Vagina (tissue), 2 donors: ENCODE measurements around the gene ZNF512.

Experiments
- CTCF ChIP-seq, 3 experiments: fragments of 450-650 bp in 2 of 3; fragments of 200-600 bp in 1 of 3; sonication (generic) in 1 of 3; IDR thresholded peaks; one replicate each; pipeline ENCODE4 v1.5.1; 2017 to 2019; ENCODE audit warnings: antibody characterized with exemption in 3 of 3, mild to moderate bottlenecking in 2 of 3, moderate library complexity in 2 of 3
- POLR2A ChIP-seq, 2 donors: fragments of 450-650 bp; IDR thresholded peaks; one replicate each; pipeline ENCODE4 v1.6.1; 2017; ENCODE audit warnings: antibody characterized with exemption in 2 of 2, mild to moderate bottlenecking in 2 of 2, moderate library complexity in 2 of 2
- POLR2AphosphoS5 ChIP-seq, 2 donors: sonication (generic); formaldehyde crosslinking; IDR thresholded peaks; one replicate each; pipeline ENCODE4 v1.9.0; 2017; ENCODE audit warnings: antibody characterized with exemption in 2 of 2, mild to moderate bottlenecking in 2 of 2, low read depth in 1 of 2; ENCODE audit not compliant: insufficient read depth in 1 of 2

- TF ChIP-seq CTCF (IDR thresholded peaks at IDR 0.05) (no peak), POLR2AphosphoS5 (IDR thresholded peaks at IDR 0.05; ENCODE audit: insufficient read depth in 1 of 2, low read depth in 1 of 2) (no peak), POLR2A (IDR thresholded peaks at IDR 0.05) (no peak)
Measured at GRCh38 chr2:27606611-27607010, 23.8 kb downstream of the ZNF512 start.
